OCI-LY7 (cell line): ENCODE results near the gene PAPSS1.

Experiments used
- CTCF ChIP-seq: fragments of 200-600 bp; sonication (generic); conservative IDR thresholded peaks from 2 replicates; pipeline ENCODE4 v1.5.1; 2014; ENCODE audit warnings: mild to moderate bottlenecking, antibody characterized with exemption, low read length, moderate library complexity, mixed read lengths
- EZH2phosphoT487 ChIP-seq: fragments of 200-600 bp; sonication (generic); IDR thresholded peaks from 2 replicates; pipeline ENCODE4 v1.6.1; 2018; ENCODE audit warnings: low read depth, borderline replicate concordance, mild to moderate bottlenecking, mixed run types, antibody characterized with exemption, low read length, moderate library complexity, mixed read lengths

GRCh38 chr4:107599841-107600240 is 120.2 kb downstream of the PAPSS1 start:
- TF ChIP-seq CTCF (no peak), EZH2phosphoT487 (no peak)
